ENCODE measurements around the gene DEFB129. TPM values are rescaled to one million over a fixed set of nuclear protein-coding genes. Genes with fewer than 3 reads are reported as not detected.

Gene DEFB129
- total and polyA plus RNA-seq, 4 donors = not detected

DNA sequence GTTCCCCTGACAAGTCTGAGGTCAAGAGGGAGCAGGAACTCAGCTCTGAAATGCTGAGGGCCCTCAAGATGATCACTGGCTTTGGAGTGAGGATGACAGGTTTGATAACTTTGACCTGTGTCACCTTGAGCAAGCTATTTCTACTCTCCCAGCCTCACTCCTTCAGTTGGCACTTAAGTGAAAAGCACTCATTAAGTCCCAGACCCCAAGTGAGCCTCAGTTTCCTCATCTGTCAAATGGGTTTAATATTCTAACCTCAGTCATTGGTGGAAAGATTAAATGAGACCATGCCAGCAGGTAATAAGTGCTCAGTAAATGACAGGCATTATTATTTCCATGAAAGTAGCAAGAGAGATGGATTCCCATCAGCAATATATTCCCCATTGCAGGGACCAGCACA, 44.5 kb downstream of the DEFB129 start:
- Histone ChIP-seq H3K4me1 (ENCODE audit: control insufficient read depth in 5 of 5, insufficient read depth in 5 of 5, low read length in 5 of 5) (peaks cover 0 to 10% (median 2%) of the 10 kb centered on the region in 5 donors), H3K27ac (ENCODE audit: low read depth in 1 of 2, low read length in 1 of 2) (no peak overlapping the region), H3K9me3 (ENCODE audit: control insufficient read depth in 4 of 4, insufficient read depth in 3 of 4, low read length in 3 of 4) (peaks cover 0 to 2% (median 0%) of the 10 kb centered on the region in 4 donors), H3K9ac (ENCODE audit: insufficient read depth in 1 of 2, low read length in 2 of 2) (no peak overlapping the region), H3K4me3 (no peak overlapping the region), H3K36me3 (ENCODE audit: control insufficient read depth in 4 of 4, insufficient read depth in 4 of 4, low read length in 4 of 4) (peaks cover 0 to 16% (median 9%) of the 10 kb centered on the region in 4 donors), H3K27me3 (ENCODE audit: control insufficient read depth in 3 of 3, insufficient read depth in 3 of 3, low read length in 2 of 3) (no peaks in the 10 kb centered on the region)
- TF ChIP-seq, protein P1, sequence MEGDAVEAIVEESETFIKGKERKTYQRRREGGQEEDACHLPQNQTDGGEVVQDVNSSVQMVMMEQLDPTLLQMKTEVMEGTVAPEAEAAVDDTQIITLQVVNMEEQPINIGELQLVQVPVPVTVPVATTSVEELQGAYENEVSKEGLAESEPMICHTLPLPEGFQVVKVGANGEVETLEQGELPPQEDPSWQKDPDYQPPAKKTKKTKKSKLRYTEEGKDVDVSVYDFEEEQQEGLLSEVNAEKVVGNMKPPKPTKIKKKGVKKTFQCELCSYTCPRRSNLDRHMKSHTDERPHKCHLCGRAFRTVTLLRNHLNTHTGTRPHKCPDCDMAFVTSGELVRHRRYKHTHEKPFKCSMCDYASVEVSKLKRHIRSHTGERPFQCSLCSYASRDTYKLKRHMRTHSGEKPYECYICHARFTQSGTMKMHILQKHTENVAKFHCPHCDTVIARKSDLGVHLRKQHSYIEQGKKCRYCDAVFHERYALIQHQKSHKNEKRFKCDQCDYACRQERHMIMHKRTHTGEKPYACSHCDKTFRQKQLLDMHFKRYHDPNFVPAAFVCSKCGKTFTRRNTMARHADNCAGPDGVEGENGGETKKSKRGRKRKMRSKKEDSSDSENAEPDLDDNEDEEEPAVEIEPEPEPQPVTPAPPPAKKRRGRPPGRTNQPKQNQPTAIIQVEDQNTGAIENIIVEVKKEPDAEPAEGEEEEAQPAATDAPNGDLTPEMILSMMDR (IDR thresholded peaks at IDR 0.05; ENCODE audit: control extremely low read depth, extremely low read depth) = no peak
- DNase-seq (no peak), ATAC-seq (ENCODE audit: insufficient read depth, low FRiP score) (no peak)

DNA sequence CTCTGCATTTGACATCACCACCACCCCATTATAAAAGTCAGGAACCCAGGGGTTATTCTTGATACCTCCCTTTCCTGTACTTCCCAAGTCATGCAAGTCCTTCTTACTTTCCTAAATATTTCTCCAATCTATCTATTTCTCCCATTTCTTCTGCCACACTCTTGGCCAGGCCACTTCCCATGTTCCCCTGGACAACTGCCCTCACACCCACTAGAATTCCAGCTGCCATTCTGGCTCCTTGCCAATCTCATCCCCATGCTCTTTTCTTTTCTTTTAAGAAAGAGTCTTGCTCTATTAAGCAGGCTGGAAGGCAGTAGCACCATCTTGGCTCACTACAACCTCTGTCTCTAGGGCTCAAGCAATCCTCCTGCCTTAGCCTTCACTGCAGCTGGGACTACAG, 45.7 kb downstream of the DEFB129 start:
- peaks cover 0 to 18% (median 14%) of the 10 kb centered on the region in 4 donors for H3K36me3 ChIP-seq (ENCODE audit: control insufficient read depth in 4 of 4, insufficient read depth in 4 of 4, low read length in 4 of 4)
- TF ChIP-seq, protein P1 (IDR thresholded peaks at IDR 0.05; ENCODE audit: control extremely low read depth, extremely low read depth) = no peak
- H3K9ac ChIP-seq (ENCODE audit: insufficient read depth in 1 of 2, low read length in 2 of 2) = no peak overlapping the region
- DNase-seq = peak in 2 of 3 donors; percentile 36 to 37
- H3K27ac ChIP-seq (ENCODE audit: low read depth in 1 of 2, low read length in 1 of 2) = no peak overlapping the region
- no peak overlapping the region for H3K4me3 ChIP-seq
- H3K4me1 ChIP-seq (ENCODE audit: control insufficient read depth in 5 of 5, insufficient read depth in 5 of 5, low read length in 5 of 5) = no peaks in the 10 kb centered on the region
- ATAC-seq (ENCODE audit: insufficient read depth, low FRiP score) = no peak
- H3K27me3 ChIP-seq (ENCODE audit: control insufficient read depth in 3 of 3, insufficient read depth in 3 of 3, low read length in 2 of 3) = no peaks in the 10 kb centered on the region
- H3K9me3 ChIP-seq (ENCODE audit: control insufficient read depth in 4 of 4, insufficient read depth in 3 of 4, low read length in 3 of 4) = peaks cover 0 to 2% (median 0%) of the 10 kb centered on the region in 4 donors

DNA sequence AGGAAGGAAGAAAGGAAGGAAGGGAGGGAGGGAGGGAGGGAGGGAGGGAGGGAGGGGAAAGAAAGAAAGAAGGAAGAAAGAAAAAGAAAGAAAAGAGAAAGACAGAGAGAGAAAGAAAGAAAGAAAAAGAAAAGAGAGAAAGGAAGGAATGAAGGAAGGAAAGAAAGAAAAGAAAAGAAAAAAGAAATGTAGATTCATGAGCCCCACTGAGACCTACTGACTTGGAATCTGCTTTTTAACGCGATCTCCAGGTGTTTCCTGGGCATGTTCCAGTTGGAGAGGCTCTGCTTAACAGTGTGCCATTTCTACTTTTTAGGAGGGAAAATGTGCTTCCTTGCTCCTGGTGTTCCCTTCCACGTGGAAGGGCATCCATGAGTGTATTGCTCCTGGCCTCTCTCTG, 46.8 kb downstream of the DEFB129 start:
- Histone ChIP-seq H3K36me3 (ENCODE audit: control insufficient read depth in 4 of 4, insufficient read depth in 4 of 4, low read length in 4 of 4) (peaks cover 0 to 22% (median 16%) of the 10 kb centered on the region in 4 donors), H3K27ac (ENCODE audit: low read depth in 1 of 2, low read length in 1 of 2) (no peak overlapping the region), H3K4me1 (ENCODE audit: control insufficient read depth in 5 of 5, insufficient read depth in 5 of 5, low read length in 5 of 5) (no peaks in the 10 kb centered on the region), H3K9ac (ENCODE audit: insufficient read depth in 1 of 2, low read length in 2 of 2) (no peak overlapping the region), H3K9me3 (ENCODE audit: control insufficient read depth in 4 of 4, insufficient read depth in 3 of 4, low read length in 3 of 4) (peaks cover 0 to 2% (median 0%) of the 10 kb centered on the region in 4 donors), H3K27me3 (ENCODE audit: control insufficient read depth in 3 of 3, insufficient read depth in 3 of 3, low read length in 2 of 3) (no peaks in the 10 kb centered on the region), H3K4me3 (no peak overlapping the region)
- ATAC-seq (ENCODE audit: insufficient read depth, low FRiP score) (no peak), DNase-seq (no peak)
- WGBS, 2 donors = 53 to 83% methylated on average over 3 of the region's 3 CpGs
- TF ChIP-seq, protein P1 (IDR thresholded peaks at IDR 0.05; ENCODE audit: control extremely low read depth, extremely low read depth) = no peak

DNA sequence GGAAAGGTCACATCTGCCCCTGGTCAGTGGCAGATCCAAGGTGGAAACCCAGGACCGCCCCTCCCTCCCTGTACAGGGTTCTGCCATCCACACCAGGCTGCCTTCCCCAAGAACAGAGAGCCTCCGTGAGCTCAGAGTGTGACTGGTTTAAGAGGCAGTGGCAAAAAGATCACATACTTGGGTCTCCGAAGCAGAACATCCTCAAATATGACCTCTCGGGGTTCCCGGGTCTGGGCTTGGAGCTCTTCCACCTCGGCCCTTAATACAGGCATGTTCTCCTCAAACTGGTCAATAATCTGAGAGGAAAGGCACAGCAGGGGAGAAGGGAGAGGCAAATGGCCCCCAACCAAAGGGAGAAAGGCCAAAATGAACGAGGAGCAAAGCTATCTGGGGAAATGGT, 48.7 kb downstream of the DEFB129 start:
- 92 to 93% methylated on average over 7 of the region's 7 CpGs for WGBS, 2 donors
- ATAC-seq (ENCODE audit: insufficient read depth, low FRiP score) = no peak
- Histone ChIP-seq H3K9ac (ENCODE audit: insufficient read depth in 1 of 2, low read length in 2 of 2) (no peak overlapping the region), H3K27ac (ENCODE audit: low read depth in 1 of 2, low read length in 1 of 2) (no peak overlapping the region), H3K9me3 (ENCODE audit: control insufficient read depth in 4 of 4, insufficient read depth in 3 of 4, low read length in 3 of 4) (peaks cover 0 to 2% (median 0%) of the 10 kb centered on the region in 4 donors), H3K36me3 (ENCODE audit: control insufficient read depth in 4 of 4, insufficient read depth in 4 of 4, low read length in 4 of 4) (peaks cover 0 to 26% (median 16%) of the 10 kb centered on the region in 4 donors), H3K27me3 (ENCODE audit: control insufficient read depth in 3 of 3, insufficient read depth in 3 of 3, low read length in 2 of 3) (no peaks in the 10 kb centered on the region), H3K4me3 (no peak overlapping the region), H3K4me1 (ENCODE audit: control insufficient read depth in 5 of 5, insufficient read depth in 5 of 5, low read length in 5 of 5) (no peaks in the 10 kb centered on the region)
- DNase-seq = no peak
- TF ChIP-seq, protein P1 (IDR thresholded peaks at IDR 0.05; ENCODE audit: control extremely low read depth, extremely low read depth) = no peak
